NCI-H510A treated with DMSO at 0.1 percent for 48 hours (cell line): ENCODE results near the gene TFAP2E.

Experiments used
- DNase-seq: peaks from one replicate; lab custom pipeline; 2025; lab: John Stamatoyannopoulos, UW

The TFAP2E gene

DNA sequence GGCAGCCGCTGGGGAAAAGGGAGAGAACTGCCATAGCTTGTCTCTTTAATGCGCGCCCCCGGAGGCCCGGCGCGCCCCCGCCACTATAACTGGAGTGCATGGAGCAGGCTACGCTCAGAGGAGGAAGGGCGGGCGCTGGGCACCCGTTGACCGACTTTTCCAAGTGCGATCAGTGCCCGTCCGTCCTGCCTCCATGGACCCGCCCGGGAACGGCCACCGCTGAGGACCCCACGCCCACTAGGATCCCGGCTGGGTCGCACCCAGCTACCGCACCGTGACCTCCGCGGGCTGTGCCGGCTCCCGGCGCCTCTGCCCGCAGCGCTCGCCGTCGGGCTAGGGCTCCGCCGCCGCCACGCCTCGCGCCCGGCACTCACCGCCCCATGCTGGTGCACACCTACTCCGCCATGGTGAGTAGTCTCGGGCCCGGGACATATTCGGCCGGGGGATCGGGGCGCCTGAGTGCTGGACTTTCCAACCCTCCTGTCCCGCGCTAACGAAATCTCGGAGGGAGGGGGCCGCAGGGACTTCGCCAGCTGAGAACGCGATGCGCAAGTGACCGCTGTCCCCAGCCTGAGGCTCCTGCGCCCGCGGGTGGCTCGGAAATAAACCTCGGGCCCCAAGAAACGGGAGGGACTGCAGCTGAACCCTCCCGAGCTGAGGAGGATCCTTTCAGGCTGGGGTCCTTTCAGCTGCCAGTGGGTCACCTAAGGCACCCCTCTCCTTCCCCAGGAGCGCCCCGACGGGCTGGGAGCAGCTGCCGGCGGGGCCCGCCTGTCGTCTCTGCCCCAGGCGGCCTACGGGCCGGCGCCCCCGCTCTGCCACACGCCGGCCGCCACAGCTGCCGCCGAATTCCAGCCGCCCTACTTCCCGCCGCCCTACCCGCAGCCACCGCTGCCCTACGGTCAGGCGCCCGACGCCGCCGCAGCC lies at the start of gene TFAP2E:
TSS of gene TFAP2E (plus strand) at position 117 of the 927 bp plus-strand sequence. CDS start at position 381, 264 bp downstream.
- DNase-seq, result peak; percentile 96

DNA sequence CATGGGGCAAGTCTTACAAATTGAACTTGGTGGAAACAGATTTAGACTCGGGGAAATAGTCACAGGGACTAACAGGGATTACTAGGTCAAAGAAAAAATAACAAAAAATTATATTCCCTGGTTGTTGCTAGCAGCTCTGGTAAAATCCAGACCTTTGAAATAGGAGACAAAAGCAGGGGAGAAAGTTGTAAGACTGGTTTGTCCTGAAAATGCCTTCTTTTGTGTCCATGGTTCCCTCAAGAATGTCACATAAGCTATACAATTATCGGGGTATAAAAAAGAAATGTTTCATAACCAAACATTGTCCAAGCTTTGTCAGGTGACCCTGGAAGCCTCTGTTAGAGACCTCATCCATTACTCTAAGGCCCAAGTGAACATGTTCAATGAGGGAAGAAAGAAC lies 49.0 kb upstream of the TFAP2E start:
- no peak for DNase-seq

DNA sequence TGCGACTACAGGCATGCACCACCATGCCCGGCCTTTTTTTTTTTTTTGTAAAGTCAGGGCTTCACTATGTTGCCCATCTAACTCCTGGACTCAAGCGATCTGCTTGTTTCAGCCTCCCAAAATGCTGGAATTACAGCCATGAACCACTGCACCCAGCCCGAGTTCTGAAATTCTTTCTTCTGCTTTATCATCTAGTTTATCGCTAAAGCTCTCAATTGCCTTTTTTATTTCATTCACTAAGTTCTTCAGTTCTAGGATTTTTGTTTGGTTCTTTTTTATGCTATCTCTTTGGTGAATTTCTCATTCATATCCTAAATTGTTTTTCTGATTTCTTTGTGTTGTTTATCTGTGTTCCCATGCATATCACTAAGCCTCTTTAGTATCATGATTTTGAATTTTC lies 42.9 kb upstream of the TFAP2E start:
- no peak for DNase-seq

DNA sequence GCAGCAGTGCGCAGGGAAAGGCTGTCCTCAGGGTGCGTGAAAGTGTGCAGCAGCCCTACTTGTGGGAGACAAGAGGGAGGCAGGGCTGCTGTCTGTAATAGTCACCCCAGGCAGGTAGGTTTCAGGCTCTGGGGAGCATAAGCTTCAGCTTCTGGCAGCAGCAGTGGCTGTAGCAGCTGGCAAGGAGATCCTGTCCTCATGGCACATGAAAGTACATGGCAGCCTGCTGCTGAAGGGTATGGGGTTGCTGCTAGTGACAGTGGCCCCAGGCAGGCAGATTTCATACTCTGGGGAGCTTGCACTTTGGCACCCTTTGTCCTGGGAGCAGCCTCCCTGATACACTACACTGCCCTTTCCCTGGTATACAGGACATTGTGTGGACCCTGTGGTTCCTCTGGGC lies 42.2 kb upstream of the TFAP2E start:
- no peak for DNase-seq

DNA sequence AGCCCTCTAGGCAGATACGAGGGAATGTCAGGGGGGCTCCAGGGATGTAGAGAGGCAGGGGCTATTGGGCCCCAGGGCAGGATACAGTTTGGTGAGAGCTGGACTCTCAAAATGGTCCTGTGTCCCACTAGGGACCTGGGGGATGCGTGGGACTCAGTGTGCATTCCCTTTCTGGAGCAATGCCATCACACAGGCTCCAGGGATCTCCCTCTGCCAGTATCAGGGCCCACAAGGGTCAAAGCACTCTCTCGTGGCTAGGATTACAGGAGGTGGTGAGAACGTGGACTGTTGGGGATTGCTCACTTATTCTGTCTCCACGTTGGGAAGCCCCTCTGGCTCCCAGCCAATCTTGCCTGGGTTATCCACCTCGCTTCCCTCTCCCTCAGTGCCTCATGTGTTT lies 41.7 kb upstream of the TFAP2E start:
- DNase-seq, result no peak

DNA sequence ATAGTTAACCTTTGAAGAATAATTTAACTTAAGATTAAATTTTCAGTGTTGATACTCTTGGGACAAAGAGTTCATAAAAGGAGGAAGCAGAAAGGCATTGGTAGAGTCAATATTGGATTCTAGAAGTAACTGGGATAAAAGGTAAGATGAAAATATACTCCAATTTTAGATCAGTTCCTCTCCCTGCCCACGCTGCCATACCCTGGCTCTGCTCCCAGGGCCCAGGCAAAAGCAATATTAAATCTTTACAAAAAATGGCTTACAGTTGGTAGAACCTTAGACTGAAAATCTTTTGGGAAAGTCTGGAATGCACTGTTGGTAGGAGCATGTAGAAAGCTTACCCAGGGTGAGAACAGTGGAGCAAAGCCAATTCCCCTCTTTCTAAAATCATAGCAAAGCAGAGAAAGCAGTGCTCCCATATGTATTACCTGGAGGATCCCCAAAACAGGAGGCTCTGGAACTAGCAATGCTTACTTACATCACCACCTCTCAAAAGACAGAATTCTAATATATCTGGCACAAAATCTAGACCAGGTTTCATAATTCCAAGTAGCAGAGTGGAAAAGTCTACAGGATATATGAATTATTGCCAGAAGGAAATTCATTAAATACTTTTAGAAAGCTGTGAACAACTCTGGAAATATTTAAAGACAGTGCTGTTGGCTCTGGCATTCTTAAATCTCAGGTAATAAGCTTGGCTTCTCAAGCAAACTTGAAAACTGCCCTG lies 40.5 kb upstream of the TFAP2E start:
- DNase-seq, result no peak

DNA sequence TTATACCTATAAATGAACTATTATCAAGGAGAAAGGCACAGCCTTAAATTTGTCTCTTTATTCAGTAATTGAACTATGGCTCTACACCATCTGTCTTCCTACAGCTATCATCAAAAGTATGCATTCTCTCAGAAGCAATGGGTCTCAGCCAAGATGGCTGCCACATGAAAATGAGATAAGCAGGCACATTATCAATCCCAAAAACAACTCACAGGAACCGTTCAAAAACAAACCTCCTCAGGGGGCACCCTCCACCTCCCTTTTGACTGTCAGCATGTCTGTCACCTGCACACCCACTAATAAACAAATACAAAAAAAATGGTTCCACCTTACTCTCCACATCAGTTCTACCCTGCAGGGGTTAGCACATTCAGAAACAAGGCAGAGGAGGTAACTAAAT lies 39.5 kb upstream of the TFAP2E start:
- no peak for DNase-seq

DNA sequence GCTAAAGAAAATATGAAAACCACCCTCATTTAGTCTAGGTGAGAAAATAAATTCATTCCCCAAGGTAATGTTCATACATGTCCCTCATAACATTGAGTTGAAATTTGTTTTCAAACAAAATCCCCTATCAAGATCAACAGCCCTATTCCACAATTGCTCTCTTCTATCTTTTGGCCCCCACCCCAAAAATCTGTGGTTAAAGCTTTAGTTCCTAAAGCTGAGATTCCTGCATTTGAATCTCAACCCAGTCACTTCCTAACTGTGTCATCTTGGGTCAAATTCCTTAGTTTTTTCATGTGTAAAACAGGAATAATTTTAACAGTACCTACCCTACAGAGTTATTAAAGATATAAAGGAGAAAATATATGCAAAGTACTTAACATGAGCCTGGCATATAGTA lies 37.9 kb upstream of the TFAP2E start:
- no peak for DNase-seq

DNA sequence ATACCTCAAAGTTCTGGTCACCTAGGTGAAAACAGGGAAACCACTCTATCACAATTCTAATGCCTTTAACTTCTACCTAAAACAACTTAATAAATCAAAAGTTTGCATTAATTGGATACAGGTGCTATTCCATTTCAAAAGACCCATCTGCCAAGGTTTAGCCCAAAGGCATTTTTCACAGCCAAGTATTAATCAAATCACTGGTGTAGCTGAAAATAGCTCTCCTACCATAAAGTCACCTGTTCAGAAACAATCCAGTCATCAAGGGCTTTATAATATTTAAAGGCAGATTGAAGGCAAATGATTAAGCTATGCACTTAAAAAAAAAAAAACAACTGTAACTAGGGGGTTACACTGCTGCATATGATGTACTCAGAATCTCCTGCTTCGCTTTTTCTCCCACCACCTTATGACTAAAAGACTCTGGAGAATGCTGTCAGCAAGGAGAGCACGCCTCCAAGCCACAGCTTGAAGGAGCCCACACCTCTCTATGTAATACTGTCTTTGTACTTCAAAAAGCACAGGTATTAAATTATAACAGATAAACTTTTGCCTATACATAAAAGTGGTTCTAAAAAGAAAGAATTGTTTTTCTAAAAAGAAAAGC lies 36.5 kb upstream of the TFAP2E start:
- no peak for DNase-seq

DNA sequence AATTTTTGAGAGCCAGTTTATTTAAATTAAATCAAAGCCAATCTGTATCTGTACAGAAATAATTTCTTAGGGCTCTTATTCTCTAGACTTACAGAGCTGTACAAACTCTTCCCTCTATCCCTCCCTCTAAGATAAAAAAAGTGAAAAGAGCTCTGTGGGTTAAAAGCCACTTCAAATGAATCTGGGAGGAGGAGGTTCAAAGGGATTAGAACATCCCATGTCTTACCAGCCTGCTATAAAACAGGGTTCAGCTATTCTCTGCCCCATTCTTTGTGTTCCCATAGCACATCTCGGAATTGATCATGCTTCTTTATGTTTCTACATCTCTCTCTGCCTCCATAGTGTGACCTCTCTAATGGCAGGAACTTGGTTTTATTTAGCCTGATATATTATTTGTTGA lies 35.3 kb upstream of the TFAP2E start:
- no peak for DNase-seq

DNA sequence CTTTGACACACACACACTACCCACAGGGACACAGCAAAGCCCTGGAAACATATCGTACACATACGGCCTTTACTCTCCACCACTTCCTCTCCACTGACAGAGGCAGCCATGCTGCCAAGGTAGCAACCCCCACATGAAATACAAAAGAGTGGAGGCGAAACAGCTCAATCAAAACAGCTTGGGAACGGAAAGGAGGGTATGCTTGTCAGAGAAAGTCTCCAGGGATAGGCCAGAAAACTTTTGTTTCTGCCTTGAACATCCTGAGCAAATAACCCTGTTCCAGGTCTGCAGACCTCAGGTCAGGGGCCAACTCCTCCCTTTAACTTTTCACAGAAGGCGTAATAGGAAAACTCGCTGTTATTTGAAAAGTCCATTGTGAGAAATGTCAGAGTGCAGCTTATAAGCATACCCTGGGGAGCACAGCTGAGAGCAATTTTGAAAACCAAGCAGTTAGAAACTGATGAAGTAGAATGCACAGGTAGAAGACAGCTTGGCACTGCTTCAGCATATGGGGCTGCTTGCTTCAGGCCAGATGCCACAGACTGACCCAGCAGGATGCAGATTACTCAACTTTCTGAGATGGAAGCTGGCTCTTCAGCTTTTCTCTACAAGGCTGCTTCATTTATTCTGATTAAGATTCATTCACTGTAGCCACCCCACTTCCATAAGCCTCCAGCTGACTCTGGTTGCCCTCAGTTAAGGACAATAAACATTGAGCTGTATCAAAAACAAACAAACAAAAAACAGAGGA lies 33.9 kb upstream of the TFAP2E start:
- no peak for DNase-seq

DNA sequence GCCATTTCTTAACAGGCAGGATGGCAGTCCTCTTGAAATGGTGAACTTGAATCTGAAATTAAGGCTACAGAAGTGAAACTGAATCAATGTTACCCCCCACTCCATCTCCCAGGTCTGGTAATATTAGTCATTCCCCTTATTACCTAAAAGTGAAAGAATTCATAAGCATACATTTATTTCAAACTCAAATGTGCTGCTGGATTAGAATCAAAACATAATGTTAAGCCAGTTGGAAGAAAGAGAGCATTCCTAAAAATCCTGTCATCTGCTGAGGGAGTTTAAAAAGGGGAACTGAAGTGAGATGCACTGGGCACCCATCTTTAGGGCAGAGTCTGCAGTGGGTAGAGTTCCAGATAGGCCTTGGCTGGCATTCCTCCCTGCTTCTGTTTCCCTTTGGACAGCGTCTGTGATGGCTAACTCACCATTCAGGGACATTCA lies 33.3 kb upstream of the TFAP2E start:
- no peak for DNase-seq

DNA sequence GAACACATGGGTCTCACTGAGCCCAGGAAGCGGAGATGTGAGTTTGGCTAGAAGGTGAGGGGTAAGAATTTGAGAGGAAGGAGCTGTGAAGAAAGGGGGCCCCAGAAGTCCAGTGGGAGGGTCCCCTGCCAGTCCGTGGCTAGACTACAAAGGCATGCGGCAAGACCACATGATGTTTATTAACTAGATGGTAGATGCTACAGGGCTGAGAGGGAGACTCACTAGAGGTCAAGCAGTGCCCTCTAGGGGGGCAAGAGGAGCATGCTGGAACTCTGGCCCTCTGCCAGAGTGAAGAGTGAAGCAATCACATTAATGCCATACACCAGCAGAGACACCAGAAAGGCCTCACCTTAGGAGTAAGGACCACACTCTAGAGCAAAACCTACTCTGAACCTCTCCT lies 28.1 kb upstream of the TFAP2E start:
- DNase-seq, result peak; percentile 94

DNA sequence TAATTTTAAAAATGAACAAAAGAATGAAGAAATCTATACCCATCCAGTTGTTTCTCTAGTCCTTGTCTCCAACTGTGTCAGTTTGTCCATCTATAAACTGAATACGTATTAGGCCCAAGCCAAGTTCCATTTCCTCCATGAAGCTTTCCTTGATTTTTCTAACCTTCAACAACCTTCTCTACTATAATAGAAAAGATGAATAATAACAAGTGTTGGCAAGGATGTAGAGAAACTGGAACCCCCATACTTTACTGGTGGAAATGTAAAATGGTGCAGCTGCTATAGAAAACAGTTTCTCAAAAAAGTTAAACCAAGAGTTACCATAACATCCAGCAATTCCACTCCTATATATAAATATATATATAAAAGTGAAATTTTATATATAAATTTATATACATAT lies 26.5 kb upstream of the TFAP2E start:
- no peak for DNase-seq

DNA sequence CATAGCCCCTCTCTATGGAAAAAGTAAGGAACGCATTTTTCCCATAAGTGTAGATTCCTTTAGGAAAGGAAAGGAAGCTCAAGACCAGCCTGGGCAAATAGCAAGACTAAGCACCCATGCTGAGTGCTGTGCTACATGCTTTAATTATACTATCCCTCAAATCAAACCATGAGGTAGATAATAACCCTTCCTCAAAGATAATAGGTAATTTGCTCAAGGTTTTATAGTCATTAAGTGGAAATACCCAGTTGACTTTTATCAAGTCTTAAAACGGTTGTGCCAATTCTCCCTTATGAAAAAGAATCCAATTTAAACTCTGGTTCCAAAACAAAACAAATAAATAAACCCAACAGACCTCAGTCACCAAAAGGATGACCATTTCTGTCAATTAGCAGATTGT lies 19.3 kb upstream of the TFAP2E start:
- DNase-seq, result no peak

DNA sequence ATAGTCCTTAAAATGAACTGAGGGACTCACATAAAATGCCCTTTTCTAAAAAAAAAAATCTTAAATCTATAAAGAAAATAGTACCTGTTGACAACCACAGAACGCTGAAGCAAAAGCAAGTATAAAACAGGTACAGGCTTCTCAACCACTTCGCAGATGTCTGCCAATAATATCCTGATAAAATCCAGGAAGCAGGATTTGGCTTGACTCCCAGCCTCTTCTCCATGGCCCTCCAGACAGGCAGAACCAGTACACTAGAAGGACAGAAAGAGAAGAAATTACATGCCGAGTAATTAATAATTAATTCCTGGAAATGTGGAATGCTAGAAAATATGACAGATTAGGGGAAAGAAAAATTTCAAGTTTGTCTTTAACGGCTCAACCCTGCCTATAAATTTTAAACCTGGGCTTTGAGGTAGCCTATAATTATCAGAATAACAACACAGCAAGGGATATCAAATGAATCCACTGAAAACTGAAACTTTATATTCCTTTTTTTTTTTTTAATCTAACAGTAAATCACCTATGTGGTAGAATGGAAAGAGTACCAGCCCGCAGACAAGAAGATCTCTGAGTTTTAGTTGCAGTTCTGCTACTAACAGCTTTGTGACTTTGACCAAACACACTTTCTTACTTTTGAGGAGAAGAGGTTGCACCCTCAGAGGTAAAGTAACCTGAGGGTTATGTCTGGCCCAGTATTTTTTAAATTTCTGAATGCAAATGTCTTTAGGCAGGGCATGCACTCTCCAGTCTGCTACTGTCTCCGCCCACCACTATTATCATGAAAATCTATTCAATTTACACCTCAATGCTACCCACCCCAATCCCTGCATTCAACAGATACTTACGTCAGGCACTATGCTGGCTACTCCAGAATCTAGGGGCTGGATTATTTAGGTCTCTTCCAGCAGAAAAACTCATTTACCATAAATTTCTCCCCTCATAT lies 18.6 kb upstream of the TFAP2E start:
- peak; percentile 61 for DNase-seq

DNA sequence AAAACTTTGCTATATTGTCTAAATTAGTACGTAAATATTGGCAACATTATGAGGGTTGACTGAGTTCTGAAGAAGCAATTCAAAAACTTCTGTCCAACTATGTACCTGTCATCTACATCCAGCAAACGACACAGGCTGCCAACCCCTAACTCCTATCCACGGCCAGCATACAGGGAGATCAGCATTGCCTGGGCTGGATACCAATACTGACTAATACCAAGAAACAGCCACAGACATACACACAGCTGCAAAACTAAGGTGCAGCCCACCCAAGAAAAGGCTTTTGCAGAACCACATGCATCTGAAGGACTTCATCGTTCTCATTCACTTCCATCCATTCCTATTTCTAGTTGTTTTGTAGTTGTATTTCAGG lies 17.9 kb upstream of the TFAP2E start:
- no peak for DNase-seq

DNA sequence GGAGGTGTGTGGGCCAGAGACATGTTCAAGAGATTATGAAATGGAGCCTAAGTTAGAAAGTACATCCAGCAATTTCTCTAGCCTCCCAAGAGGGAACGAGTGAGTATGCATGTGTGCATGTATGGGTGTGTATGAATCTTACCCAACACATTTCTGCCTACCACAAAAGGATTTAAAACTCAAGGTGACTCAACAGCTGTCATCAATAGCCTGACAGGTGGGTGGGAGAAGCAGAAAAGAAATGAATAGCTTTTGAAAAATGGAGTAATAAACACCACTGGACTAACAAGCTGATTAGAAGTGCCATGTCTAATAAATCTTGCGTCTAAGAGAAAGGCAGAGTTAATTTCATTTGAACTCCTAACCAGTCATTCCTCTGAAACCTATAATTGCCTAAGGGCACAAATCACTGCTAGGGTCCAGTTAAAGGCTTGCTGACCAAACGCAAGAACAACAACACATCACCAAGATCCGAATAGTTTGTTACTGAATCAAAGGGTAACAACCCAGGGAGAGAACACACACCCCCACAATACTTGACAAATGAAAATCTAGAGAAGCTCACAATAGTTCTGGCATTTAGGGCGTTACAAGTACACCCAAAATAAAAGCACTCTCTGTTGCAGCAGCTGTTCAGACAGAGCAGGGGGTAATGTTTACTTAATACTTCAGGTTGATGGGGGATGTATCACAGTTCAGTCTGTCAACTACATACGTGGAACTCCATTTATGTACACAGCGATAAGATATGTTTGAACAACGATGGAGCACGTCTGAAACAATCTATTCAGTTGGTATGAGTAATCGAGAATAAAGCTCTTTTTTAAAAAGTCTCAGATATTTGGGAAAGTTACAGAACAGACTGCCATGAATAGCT lies 17.3 kb upstream of the TFAP2E start:
- DNase-seq, result peak; percentile 99

DNA sequence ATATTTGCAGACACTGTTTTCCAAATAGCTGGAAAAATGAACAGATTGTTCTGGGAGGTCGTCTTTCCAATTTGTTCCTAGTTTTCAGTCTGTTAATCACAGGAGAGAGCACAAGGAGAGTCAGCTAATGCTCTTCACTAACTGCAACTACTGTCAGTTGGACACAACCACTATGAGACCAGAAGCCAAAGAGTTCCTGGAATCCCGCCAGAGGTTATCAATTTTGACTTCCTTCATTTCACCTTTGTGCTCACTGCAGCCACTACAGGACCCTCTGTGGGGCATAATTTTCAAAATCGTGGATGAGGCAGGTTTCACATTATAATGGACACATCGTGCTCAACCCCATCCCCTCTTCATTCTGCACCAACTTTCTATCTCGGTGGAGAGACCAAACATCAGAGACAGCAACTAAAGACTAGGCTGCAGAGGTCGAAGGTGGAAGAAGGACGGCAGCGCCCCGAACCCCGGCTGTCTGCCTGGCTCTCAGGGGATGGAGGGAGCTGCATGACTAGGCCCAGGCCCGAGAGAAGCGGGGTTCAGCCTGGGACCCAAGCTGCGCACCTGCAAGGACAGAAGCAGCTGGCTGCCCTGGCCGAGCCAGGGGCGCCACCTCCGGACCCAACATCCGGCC lies 16.5 kb upstream of the TFAP2E start:
- peak; percentile 97 for DNase-seq
